Thyroid gland (tissue), 4 donors: ENCODE measurements around the gene EEFSEC. TPM values are rescaled to one million over a fixed set of nuclear protein-coding genes. Genes with fewer than 3 reads are reported as not detected.

Experiments used
- DNase-seq, 2 donors: peaks; one replicate each; pipeline ENCODE4 v3.0.0-alpha.2; 2019
- H3K27ac ChIP-seq, 3 donors: fragments of 200-600 bp; sonication (generic); 1 replicate in 2 of 3; 2 replicates in 1 of 3; pipeline ENCODE4 v1.5.1; 2016 to 2019; ENCODE audit warnings: mild to moderate bottlenecking in 1 of 3, moderate library complexity in 1 of 3
- H3K27me3 ChIP-seq: fragments of 200-600 bp; sonication (generic); one replicate; pipeline ENCODE4 v1.5.1; 2019
- H3K36me3 ChIP-seq, 2 donors: fragments of 200-600 bp; sonication (generic); one replicate each; pipeline ENCODE4 v1.5.1; 2016 to 2019
- H3K4me1 ChIP-seq, 2 donors: fragments of 200-600 bp; sonication (generic); one replicate each; pipeline ENCODE4 v1.5.1; 2017 to 2019
- H3K4me3 ChIP-seq, 3 donors: fragments of 200-600 bp; sonication (generic); replicated peaks in 1 of 3; 1 replicate in 2 of 3; 2 replicates in 1 of 3; pipeline ENCODE4 v1.5.1; 2016; ENCODE audit warnings: mild to moderate bottlenecking in 1 of 3
- H3K9me3 ChIP-seq: fragments of 200-600 bp; sonication (generic); one replicate; pipeline ENCODE4 v1.5.1; 2017
- POLR2A ChIP-seq, 2 donors: fragments of 450-650 bp; IDR thresholded peaks; one replicate each; pipeline ENCODE4 v1.6.1; 2017; ENCODE audit warnings: antibody characterized with exemption in 2 of 2, mild to moderate bottlenecking in 2 of 2, moderate library complexity in 1 of 2
- WGBS, 2 donors: methylation state at CpG; one replicate each; pipeline ENCODE4 v1.1.5; 2017; 5-methylcytosine and 5-hydroxymethylcytosine counted together
- intact Hi-C: fragments of 100-400 bp; cut with DNase I; formaldehyde crosslinking; loops from one replicate; pipeline ENCODE4 v1.15.1; 2023
- total RNA-seq, 4 donors: library from RNA; depleted of rRNA; stranded (reverse); fragments of >200 nt; gene quantifications; one replicate each; pipeline ENCODE4 v1.2.3, GENCODE V29; 2016
- TF ChIP-seq, protein P1 (sequence below), 6 experiments: fragments of 200-600 bp in 3 of 6; fragments of 450-650 bp in 3 of 6; sonication (generic) in 3 of 6; IDR thresholded peaks; one replicate each; pipeline ENCODE4 v1.5.1; 2016 to 2019; ENCODE audit warnings: antibody characterized with exemption in 6 of 6, mild to moderate bottlenecking in 2 of 6, inconsistent platforms in 1 of 6, moderate library complexity in 1 of 6

Gene EEFSEC
- total RNA-seq, 4 donors from 2014 or later: 13.3 to 26.6 (median 21.7) TPM

DNA sequence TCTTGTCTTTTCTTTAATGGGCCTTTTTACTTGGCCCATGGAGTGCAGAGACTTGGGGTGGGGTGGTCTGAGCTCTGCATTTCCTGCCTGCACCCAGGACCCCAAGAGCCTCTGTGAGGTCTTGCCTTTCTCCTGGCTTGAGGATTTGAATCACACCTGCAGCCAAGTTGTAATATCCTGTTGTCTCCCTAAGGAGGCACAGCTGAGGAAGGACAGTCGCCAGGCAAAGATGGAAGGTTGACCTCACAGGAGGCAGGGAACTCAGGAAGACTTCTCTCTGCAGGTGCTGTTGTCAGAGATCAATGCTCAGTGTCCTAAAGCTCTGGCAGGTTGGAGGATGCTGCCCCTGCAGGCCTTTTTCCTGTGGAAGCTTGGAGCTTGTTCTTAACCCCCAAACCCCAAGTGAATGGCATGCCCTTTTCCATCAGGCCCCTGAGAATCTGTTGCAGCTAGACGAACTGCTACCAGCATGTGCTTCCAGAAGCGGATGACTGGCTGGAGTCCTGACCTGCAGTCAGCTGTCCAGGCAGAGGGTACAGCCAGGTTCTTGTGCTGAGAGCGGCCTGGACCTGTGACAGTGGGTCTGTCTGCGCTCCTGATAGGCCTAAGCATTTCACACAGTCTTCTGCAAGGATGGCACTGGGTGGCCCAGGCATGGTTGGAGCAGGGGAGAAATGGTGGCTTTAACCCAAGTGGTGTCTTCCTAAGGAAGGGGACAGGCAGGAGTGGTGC lies 120.0 kb downstream of the EEFSEC start:
- Histone ChIP-seq H3K4me3 (no peak overlapping the region), H3K4me1 (peaks cover 32 to 36% of the 10 kb centered on the region in 2 donors), H3K27me3 (no peaks in the 10 kb centered on the region), H3K9me3 (no peaks in the 10 kb centered on the region), H3K27ac (no peak overlapping the region), H3K36me3 (no peaks in the 10 kb centered on the region)
- DNase-seq: no peak
- TF ChIP-seq, protein P1, sequence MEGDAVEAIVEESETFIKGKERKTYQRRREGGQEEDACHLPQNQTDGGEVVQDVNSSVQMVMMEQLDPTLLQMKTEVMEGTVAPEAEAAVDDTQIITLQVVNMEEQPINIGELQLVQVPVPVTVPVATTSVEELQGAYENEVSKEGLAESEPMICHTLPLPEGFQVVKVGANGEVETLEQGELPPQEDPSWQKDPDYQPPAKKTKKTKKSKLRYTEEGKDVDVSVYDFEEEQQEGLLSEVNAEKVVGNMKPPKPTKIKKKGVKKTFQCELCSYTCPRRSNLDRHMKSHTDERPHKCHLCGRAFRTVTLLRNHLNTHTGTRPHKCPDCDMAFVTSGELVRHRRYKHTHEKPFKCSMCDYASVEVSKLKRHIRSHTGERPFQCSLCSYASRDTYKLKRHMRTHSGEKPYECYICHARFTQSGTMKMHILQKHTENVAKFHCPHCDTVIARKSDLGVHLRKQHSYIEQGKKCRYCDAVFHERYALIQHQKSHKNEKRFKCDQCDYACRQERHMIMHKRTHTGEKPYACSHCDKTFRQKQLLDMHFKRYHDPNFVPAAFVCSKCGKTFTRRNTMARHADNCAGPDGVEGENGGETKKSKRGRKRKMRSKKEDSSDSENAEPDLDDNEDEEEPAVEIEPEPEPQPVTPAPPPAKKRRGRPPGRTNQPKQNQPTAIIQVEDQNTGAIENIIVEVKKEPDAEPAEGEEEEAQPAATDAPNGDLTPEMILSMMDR (IDR thresholded peaks at IDR 0.05): no peak
- no peak for TF ChIP-seq POLR2A (IDR thresholded peaks at IDR 0.05)
- intact Hi-C loops: no loop called here
- 74 to 100% methylated on average over 3 to 5 of the region's 5 CpGs for WGBS, 2 donors

DNA sequence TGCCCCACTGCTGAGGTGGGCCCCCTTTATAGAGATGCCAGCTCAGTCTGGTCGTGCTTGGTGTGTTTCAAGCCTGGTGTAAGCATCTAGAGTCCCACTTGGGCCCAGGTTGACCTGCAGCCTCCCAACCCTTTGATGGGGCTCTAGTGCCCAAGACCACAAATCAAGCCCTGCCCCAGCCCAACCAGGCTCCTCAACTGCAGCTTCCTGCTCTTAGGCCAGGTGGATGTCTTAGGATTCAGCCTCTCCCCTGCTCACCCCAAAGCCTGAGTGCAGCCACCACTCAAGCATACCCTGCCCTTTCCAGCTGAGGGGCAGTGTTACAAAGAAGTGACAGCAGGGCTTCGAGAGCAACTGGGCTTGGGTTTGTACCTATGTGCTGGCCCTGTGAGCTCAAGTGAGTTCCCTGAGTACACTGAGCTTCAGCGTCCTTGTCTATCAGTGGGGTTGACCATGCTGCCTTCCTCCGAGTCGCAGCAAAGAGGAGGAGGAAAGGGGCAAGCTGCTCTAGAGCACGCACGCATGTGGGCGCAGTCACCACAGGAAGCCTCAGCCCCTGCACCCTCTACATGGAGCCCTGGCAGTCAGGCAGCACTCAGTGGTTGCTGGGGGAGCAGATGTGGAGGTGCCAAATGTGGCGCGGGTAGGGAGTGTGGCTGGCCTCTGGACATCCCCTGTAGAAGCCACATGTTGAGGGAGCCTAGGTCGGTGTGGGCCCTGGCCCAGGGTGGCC lies 120.7 kb downstream of the EEFSEC start:
- WGBS, 2 donors: 87 to 89% methylated on average over 8 to 11 of the region's 11 CpGs
- DNase-seq: no peak
- intact Hi-C loops: no loop called here

DNA sequence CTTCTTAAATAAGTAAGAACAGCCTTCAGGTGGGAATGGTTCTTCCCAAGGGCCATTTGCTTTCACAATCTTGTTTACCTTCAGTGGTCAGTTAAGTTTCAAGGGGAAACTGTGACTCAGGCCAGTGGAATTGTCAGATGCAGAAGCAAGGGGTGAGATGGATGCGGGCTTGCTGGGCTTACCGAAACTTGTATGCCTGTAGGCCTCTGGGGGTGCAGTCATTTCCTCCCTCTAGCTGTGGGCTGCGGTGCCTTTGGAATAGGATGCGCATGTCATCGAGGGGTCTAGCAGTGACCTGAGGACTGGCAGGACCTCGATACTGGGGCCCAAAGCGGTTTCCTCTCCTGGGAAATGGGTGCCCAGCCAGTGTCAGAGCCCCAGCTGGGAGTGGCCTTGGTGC lies 121.6 kb downstream of the EEFSEC start:
- Histone ChIP-seq H3K9me3 (no peaks in the 10 kb centered on the region), H3K4me1 (peaks cover 38 to 49% of the 10 kb centered on the region in 2 donors), H3K4me3 (no peak overlapping the region), H3K36me3 (no peaks in the 10 kb centered on the region), H3K27me3 (no peaks in the 10 kb centered on the region), H3K27ac (peak overlapping the region in 1 of 3 donors; percentile 48)
- DNase-seq: no peak
- 91 to 94% methylated on average over 7 of the region's 7 CpGs for WGBS, 2 donors
- no peak for TF ChIP-seq POLR2A (IDR thresholded peaks at IDR 0.05)
- TF ChIP-seq, protein P1 (IDR thresholded peaks at IDR 0.05): no peak
- intact Hi-C loops: no loop called here

More for the DNA sequence above, 120.7 kb downstream of the EEFSEC start:
- Histone ChIP-seq H3K9me3 (no peaks in the 10 kb centered on the region), H3K4me3 (no peak overlapping the region), H3K4me1 (peaks cover 38 to 43% of the 10 kb centered on the region in 2 donors), H3K27me3 (no peaks in the 10 kb centered on the region), H3K36me3 (no peaks in the 10 kb centered on the region), H3K27ac (no peak overlapping the region)
- TF ChIP-seq, protein P1 (IDR thresholded peaks at IDR 0.05): no peak
- TF ChIP-seq POLR2A (IDR thresholded peaks at IDR 0.05): no peak

DNA sequence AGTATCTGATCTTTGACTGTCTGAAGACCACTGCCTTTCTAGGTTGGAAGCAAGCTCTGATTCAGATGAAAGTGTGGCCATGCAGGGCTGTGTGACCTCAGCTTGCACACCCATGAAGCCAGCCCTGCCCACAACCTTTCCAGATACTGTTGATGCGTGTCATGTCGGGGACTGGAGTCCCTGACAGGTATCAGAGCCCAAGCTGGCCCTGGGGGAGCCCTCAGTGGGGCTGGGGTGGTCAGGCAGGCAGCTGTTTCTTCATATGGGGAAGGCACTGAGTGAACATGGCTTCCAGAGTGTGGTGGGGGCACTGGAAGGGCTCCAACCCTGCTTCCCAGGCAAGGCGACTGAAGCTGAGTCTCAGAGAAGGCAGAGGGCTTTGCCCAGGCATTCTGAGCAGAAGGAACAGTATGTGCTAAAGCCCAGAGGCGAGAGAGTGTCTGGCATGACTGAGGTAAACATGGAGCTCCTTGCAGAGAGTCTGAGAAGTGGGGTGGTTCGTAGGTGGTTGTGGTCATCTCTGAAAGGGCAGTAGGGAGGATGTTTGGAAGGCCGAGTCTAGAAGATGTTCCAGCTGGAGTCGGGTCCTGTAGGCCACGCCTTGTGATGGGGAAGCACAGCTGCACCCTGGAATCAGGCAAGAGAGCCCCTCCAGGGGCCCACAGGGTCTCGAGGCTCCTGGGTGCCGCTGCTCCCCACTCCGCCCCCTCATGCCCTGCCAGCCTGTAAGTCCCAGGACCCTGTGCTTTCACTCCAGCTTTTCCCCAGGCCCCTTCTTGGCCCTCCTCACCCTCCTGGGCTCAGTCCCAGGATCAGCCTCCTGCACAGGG lies 122.2 kb downstream of the EEFSEC start:
- intact Hi-C loops: no loop called here
- TF ChIP-seq, protein P1 (IDR thresholded peaks at IDR 0.05): no peak
- no peak for TF ChIP-seq POLR2A (IDR thresholded peaks at IDR 0.05)
- 81 to 86% methylated on average over 11 of the region's 11 CpGs for WGBS, 2 donors
- Histone ChIP-seq H3K4me3 (no peak overlapping the region), H3K4me1 (peaks cover 38 to 49% of the 10 kb centered on the region in 2 donors), H3K27ac (peak overlapping the region; percentile 24 to 48 (median 36)), H3K36me3 (no peaks in the 10 kb centered on the region), H3K9me3 (no peaks in the 10 kb centered on the region), H3K27me3 (no peaks in the 10 kb centered on the region)
- DNase-seq: peak; percentile 63 to 65
